Thymus (tissue), 11 donors: ENCODE results near the gene TRIP12. TPM values are rescaled to one million over a fixed set of nuclear protein-coding genes. Genes with fewer than 3 reads are reported as not detected.
"Not testable (repeated sequence)": the region's sequence is repeated elsewhere in the genome, so short reads cannot be mapped to it uniquely, and the experiment has no call there.

Experiments used
- DNase-seq, 9 donors: peaks; one replicate each; pipeline ENCODE4 v3.0.0-alpha.2; 2013; ENCODE audit warnings: low spot score in 9 of 9, low read depth in 6 of 9, missing footprints in 1 of 9
- H3K27ac ChIP-seq, 2 donors: one replicate each; pipeline ENCODE4 v1.5.1; 2013; ENCODE audit warnings: control low read depth in 1 of 2, low read depth in 1 of 2, low read length in 1 of 2, mild to moderate bottlenecking in 1 of 2, moderate library complexity in 1 of 2
- H3K27me3 ChIP-seq, 2 donors: one replicate each; pipeline ENCODE4 v1.5.1; 2013; ENCODE audit warnings: low read length in 1 of 2; ENCODE audit not compliant: control insufficient read depth in 2 of 2, insufficient read depth in 1 of 2
- H3K36me3 ChIP-seq, 2 donors: one replicate each; pipeline ENCODE4 v1.5.1; 2013; ENCODE audit warnings: low read length in 1 of 2, mild to moderate bottlenecking in 1 of 2, moderate library complexity in 1 of 2; ENCODE audit not compliant: control insufficient read depth in 2 of 2, insufficient read depth in 2 of 2
- H3K4me1 ChIP-seq, 2 donors: one replicate each; pipeline ENCODE4 v1.5.1; 2013; ENCODE audit warnings: low read length in 2 of 2; ENCODE audit not compliant: control insufficient read depth in 2 of 2, insufficient read depth in 2 of 2
- H3K4me3 ChIP-seq, 2 donors: one replicate each; pipeline ENCODE4 v1.5.1; 2013; ENCODE audit warnings: low read length in 2 of 2, control low read depth in 1 of 2, mild to moderate bottlenecking in 1 of 2
- H3K9me3 ChIP-seq, 2 donors: one replicate each; pipeline ENCODE4 v1.5.1; 2013; ENCODE audit warnings: low read length in 1 of 2, mild to moderate bottlenecking in 1 of 2; ENCODE audit not compliant: control insufficient read depth in 2 of 2, insufficient read depth in 1 of 2
- WGBS: extraction: QIAGEN DNeasy Blood & Tissue Kit; methylation state at CpG from one replicate; pipeline ENCODE4 v1.1.7; 2013; 5-methylcytosine and 5-hydroxymethylcytosine counted together
- polyA plus RNA-seq: library from polyadenylated mRNA; stranded (reverse); fragments of 200-250 nt; gene quantifications from one replicate; pipeline ENCODE4 v1.2.3, GENCODE V29; 2013
- total RNA-seq: library from RNA; stranded (reverse); fragments of 120-200 nt; gene quantifications from one replicate; pipeline ENCODE4 v1.2.4, GENCODE V29; 2013
- donor health status: healthy.

TRIP12 gene
- total and polyA plus RNA-seq, 2 donors = 37.7 to 119 TPM

- no peaks in the 10 kb centered on the region for H3K9me3 ChIP-seq
- no peaks in the 10 kb centered on the region for H3K4me1 ChIP-seq
- DNase-seq = no peak
- H3K27me3 ChIP-seq = no peaks in the 10 kb centered on the region
- no peak overlapping the region for H3K27ac ChIP-seq
- peaks cover 23 to 82% of the 10 kb centered on the region in 2 donors for H3K36me3 ChIP-seq
- WGBS = 98% methylated on average over 3 of the region's 3 CpGs
- no peak overlapping the region for H3K4me3 ChIP-seq
Observed at GRCh38 chr2:229810786-229811185, 111.0 kb downstream of the TRIP12 start.

GRCh38 chr2:229805559-229805958 is 116.2 kb downstream of the TRIP12 start:
- H3K36me3 ChIP-seq = peaks cover 20 to 84% of the 10 kb centered on the region in 2 donors
- no peaks in the 10 kb centered on the region for H3K27me3 ChIP-seq
- no peak overlapping the region for H3K4me3 ChIP-seq
- H3K27ac ChIP-seq = no peak overlapping the region
- 96% methylated on average over 6 of the region's 6 CpGs for WGBS
- no peaks in the 10 kb centered on the region for H3K4me1 ChIP-seq
- H3K9me3 ChIP-seq = no peaks in the 10 kb centered on the region
- no peak for DNase-seq

GRCh38 chr2:229802785-229803184 is 119.0 kb downstream of the TRIP12 start:
- Histone ChIP-seq H3K4me3 (no peak overlapping the region), H3K27ac (no peak overlapping the region), H3K36me3 (peaks cover 29 to 79% of the 10 kb centered on the region in 2 donors), H3K9me3 (no peaks in the 10 kb centered on the region), H3K27me3 (no peaks in the 10 kb centered on the region), H3K4me1 (no peaks in the 10 kb centered on the region)
- DNase-seq = no peak
- WGBS = 78% methylated on average over 5 of the region's 5 CpGs

GRCh38 chr2:229800997-229801754 is 120.6 kb downstream of the TRIP12 start:
- Histone ChIP-seq H3K9me3 (no peaks in the 10 kb centered on the region), H3K27ac (no peak overlapping the region), H3K4me1 (no peaks in the 10 kb centered on the region), H3K4me3 (no peak overlapping the region), H3K36me3 (peaks cover 28 to 82% of the 10 kb centered on the region in 2 donors), H3K27me3 (no peaks in the 10 kb centered on the region)
- peak; percentile 24 to 83 (median 63) for DNase-seq

GRCh38 chr2:229798446-229799155 is 123.2 kb downstream of the TRIP12 start:
- Histone ChIP-seq H3K4me3 (no peak overlapping the region), H3K27ac (no peak overlapping the region), H3K4me1 (no peaks in the 10 kb centered on the region), H3K27me3 (no peaks in the 10 kb centered on the region), H3K9me3 (no peaks in the 10 kb centered on the region), H3K36me3 (peaks cover 34 to 87% of the 10 kb centered on the region in 2 donors)
- 99% methylated on average over 5 of the region's 5 CpGs for WGBS
- DNase-seq = no peak

GRCh38 chr2:229795058-229795457 is 126.8 kb downstream of the TRIP12 start:
- no peak overlapping the region for H3K27ac ChIP-seq
- H3K4me3 ChIP-seq = no peak overlapping the region
- no peaks in the 10 kb centered on the region for H3K9me3 ChIP-seq
- no peak for DNase-seq
- no peaks in the 10 kb centered on the region for H3K27me3 ChIP-seq
- no peaks in the 10 kb centered on the region for H3K4me1 ChIP-seq
- H3K36me3 ChIP-seq = peaks cover 23 to 85% of the 10 kb centered on the region in 2 donors

GRCh38 chr2:229794636-229795035 is 127.2 kb downstream of the TRIP12 start:
- Histone ChIP-seq H3K4me3 (no peak overlapping the region), H3K27me3 (no peaks in the 10 kb centered on the region), H3K36me3 (peaks cover 23 to 83% of the 10 kb centered on the region in 2 donors), H3K27ac (no peak overlapping the region), H3K4me1 (no peaks in the 10 kb centered on the region), H3K9me3 (no peaks in the 10 kb centered on the region)
- WGBS = 100% methylated on average over 1 of the region's 1 CpG
- no peak for DNase-seq

GRCh38 chr2:229786289-229786688 is 135.5 kb downstream of the TRIP12 start:
- H3K4me3 ChIP-seq, H3K27ac ChIP-seq, H3K27me3 ChIP-seq, H3K9me3 ChIP-seq, DNase-seq, H3K4me1 ChIP-seq: not testable (repeated sequence)
- H3K36me3 ChIP-seq = peaks cover 16 to 56% of the 10 kb centered on the region in 2 donors
- WGBS = 96% methylated on average over 11 of the region's 11 CpGs

GRCh38 chr2:229784791-229785190 is 137.0 kb downstream of the TRIP12 start:
- Histone ChIP-seq H3K4me3 (no peak overlapping the region), H3K4me1 (no peaks in the 10 kb centered on the region), H3K27me3 (no peaks in the 10 kb centered on the region), H3K36me3 (peaks cover 17 to 61% of the 10 kb centered on the region in 2 donors), H3K9me3 (no peaks in the 10 kb centered on the region), H3K27ac (no peak overlapping the region)
- DNase-seq = no peak
- 98% methylated on average over 2 of the region's 2 CpGs for WGBS
